SJSA1 (cell line): ENCODE results near the gene TRABD. TPM values are rescaled to one million over a fixed set of nuclear protein-coding genes. Genes with fewer than 3 reads are reported as not detected.
"Not testable (repeated sequence)": the region's sequence is repeated elsewhere in the genome, so short reads cannot be mapped to it uniquely, and the experiment has no call there.

Source experiments
- DNase-seq, 2 experiments: peaks; one replicate each; pipeline ENCODE4 v3.0.0-alpha.2; 2015 to 2020; ENCODE audit warnings: low spot score in 2 of 2, low read depth in 1 of 2
- H3K27ac ChIP-seq: fragments of 250-450 bp; sonication (Bioruptor Pico); 2 replicates; pipeline ENCODE4 v1.5.1; 2020; ENCODE audit warnings: mild to moderate bottlenecking, moderate library complexity
- H3K27me3 ChIP-seq: fragments of 250-450 bp; sonication (Bioruptor Pico); replicated peaks from 2 replicates; pipeline ENCODE4 v1.5.1; 2020; ENCODE audit warnings: mild to moderate bottlenecking, moderate library complexity
- H3K36me3 ChIP-seq: fragments of 250-450 bp; sonication (Bioruptor Pico); 2 replicates; pipeline ENCODE4 v1.5.1; 2020; ENCODE audit warnings: mild to moderate bottlenecking
- H3K4me1 ChIP-seq: fragments of 250-450 bp; sonication (Bioruptor Pico); replicated peaks from 2 replicates; pipeline ENCODE4 v1.6.1; 2021; ENCODE audit warnings: mild to moderate bottlenecking
- H3K4me3 ChIP-seq: fragments of 250-450 bp; sonication (Bioruptor Pico); 2 replicates; pipeline ENCODE4 v1.5.1; 2020; ENCODE audit warnings: mild to moderate bottlenecking
- H3K9me3 ChIP-seq: fragments of 250-450 bp; sonication (Bioruptor Pico); replicated peaks from 2 replicates; pipeline ENCODE4 v1.5.1; 2020; ENCODE audit warnings: mild to moderate bottlenecking
- total RNA-seq: library from RNA; depleted of rRNA; stranded (reverse); fragments of >200 nt; shearing (Covaris generic); gene quantifications from 2 replicates; pipeline ENCODE4 v1.2.3, GENCODE V29; 2014

Gene TRABD
- total RNA-seq, 1 experiment from 2014 or later, result 29.1 TPM

DNA sequence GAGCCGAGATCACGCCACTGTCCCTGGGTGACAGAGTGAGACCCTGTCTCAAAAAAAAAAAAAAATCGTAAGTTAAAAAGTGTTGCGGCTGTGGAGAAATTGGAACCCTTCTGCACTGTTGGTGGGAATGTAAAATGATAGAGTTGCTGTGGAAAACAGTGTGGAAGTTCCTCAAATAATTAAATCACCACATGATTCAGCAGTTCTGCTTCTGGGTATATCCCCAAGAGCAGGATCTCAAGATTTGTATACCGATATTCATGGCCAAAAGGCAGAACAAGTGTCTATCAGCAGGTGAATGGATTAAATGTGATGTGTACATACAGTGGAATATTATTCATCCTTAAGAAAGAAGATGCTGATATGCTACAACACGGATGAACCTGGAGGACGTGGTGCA is 18.9 kb downstream of the TRABD start:
- no peaks in the 10 kb centered on the region for H3K27me3 ChIP-seq
- peaks cover 68% of the 10 kb centered on the region for H3K36me3 ChIP-seq
- no peak overlapping the region for H3K4me3 ChIP-seq
- peaks cover 7% of the 10 kb centered on the region; the same call in 1 of the 2 replicates for H3K9me3 ChIP-seq
- H3K27ac ChIP-seq, result no peak overlapping the region
- H3K4me1 ChIP-seq, result peaks cover 19% of the 10 kb centered on the region
- no peak for DNase-seq

DNA sequence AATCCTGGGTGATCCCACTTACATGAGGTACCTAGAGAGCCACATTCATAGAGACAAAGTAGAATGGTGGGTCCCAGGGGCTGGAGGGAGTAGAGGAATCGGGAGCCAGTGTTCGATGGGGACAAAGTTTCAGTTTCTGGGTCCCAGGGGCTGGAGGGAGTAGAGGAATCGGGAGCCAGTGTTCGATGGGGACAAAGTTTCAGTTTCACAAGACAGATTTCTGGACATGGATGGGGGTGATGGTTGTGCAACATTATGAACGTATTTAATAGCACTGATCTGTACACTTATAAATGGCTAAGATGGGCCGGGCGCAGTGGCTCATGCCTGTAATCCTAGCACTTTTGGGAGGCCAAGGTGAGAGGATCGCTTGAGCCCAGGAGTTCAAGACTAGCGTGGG is 19.3 kb downstream of the TRABD start:
- H3K4me3 ChIP-seq, DNase-seq, H3K27me3 ChIP-seq, H3K27ac ChIP-seq, H3K9me3 ChIP-seq: not testable (repeated sequence)
- H3K4me1 ChIP-seq, result peaks cover 16% of the 10 kb centered on the region
- peaks cover 70% of the 10 kb centered on the region for H3K36me3 ChIP-seq

DNA sequence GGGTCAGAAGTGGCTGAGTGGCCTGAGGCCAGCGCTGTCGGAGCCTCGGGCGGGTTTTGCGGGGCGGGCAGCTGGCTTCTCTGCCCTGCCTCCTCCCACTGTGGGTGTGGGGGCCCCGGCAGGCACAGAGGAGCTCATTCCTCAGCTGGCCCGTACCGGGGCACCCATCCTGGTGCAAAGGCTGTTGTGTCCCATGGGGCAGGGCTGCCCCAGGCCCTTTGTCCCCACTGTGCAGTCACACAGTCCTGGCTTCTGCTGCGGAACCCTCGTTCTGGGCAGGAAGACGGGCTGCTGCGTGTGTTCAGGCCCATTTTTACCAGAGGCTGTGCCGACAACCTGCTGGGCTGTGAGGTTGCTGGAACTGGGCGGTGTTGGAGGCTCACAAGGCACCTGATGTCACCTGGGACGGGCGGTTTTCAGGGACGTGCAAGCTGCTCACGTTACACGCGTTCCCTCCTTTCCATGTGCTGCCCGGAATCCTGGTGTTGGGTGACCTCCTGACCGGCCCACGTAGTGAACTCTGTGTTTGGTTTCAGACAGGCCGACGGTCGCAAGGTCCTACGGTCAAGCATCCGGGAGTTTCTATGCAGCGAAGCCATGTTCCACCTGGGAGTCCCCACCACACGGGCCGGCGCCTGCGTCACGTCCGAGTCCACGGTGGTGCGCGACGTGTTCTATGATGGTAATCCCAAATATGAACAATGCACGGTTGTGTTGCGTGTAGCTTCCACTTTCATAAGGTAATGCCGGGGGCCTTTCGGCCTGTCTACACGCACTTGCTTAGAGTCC is 20.3 kb downstream of the TRABD start:
- Histone ChIP-seq H3K36me3 (peaks cover 77% of the 10 kb centered on the region), H3K27ac (no peak overlapping the region), H3K27me3 (no peaks in the 10 kb centered on the region), H3K4me1 (peaks cover 11% of the 10 kb centered on the region), H3K9me3 (peaks cover 7% of the 10 kb centered on the region; the same call in 1 of the 2 replicates), H3K4me3 (no peak overlapping the region)
- DNase-seq, result no peak

DNA sequence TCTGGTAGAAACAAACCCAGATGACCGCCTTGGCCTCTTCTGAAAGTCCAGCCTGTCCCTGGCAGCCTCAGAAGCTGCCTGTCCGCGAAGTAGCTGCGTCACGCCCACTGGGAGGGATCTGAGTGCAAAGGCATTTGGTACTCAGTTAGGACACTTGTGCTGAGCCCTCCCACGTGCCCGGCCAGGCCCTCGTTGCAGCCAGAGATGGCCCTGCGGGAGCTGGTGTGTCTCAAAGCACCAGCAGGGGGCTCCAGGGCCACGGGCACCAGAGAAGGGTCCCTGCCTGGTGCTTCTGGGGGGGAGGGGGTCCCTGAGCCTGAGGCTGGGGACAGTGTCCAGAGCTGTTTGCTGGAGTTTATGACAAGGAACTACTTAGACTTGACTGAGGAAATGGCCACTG is 20.9 kb downstream of the TRABD start:
- peaks cover 7% of the 10 kb centered on the region for H3K4me1 ChIP-seq
- DNase-seq, result no peak
- H3K27me3 ChIP-seq, result no peaks in the 10 kb centered on the region
- peaks cover 7% of the 10 kb centered on the region; the same call in 1 of the 2 replicates for H3K9me3 ChIP-seq
- no peak overlapping the region for H3K4me3 ChIP-seq
- H3K27ac ChIP-seq, result no peak overlapping the region
- H3K36me3 ChIP-seq, result peaks cover 76% of the 10 kb centered on the region

DNA sequence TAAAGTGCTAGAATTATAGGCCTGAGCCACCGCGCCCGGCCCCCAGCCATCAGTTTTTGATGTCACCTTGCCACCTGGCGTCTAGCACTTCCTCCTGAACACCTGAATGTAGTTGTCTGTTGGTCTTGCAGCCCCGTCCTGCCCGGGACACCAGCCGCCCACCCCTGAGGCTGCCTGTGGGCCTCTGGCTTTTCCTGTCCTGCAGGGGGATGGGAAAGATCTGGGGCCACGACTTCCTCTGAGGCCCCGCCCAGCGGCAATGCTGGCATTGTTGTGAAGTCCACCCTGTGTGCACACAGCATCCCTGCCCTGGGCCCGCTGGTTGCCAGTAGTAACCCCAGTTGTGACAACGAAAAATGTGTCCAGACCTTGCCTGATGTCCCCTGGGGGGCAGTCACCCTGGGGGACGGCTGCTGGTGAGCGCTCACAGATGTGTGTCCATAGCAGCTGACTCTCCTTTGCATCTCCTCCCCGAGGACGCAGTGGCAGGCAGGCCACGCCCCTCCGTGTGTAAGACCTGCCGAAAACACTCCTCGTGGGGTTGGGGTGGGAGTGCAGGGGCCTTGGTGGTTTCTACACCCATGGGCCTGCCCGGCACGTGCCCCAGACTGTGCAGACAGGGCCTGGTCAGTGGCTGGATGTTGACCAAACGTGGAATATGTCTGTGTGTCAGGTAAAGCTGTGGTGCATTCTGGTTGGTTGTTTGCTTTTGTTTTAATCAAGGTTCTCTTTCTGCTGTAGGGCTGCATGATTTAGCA is 21.8 kb downstream of the TRABD start:
- Histone ChIP-seq H3K36me3 (peaks cover 79% of the 10 kb centered on the region), H3K27ac (no peak overlapping the region)
- DNase-seq, result no peak

DNA sequence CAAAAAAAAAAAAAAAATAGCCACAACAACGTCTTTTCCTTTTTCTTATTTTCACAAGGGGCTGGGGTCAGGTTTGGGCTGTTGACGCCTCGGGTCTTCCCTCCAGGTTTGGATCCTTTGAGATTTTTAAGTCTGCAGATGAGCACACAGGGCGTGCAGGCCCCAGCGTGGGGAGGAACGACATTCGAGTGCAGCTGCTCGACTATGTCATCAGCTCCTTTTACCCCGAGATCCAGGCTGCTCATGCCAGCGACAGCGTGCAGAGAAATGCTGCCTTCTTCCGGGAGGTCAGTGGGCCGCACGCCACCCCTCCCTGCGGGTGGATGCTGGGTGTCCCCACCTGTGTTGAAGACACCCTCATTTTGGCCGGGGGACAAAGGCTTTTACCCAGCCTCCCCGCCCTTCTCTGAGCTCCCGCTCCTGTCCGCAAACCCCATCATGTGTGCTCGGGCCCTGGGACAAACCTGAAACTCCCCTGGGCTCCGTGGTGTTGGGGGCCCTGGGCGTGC is 22.8 kb downstream of the TRABD start:
- Histone ChIP-seq H3K9me3 (peaks cover 3% of the 10 kb centered on the region; the same call in 1 of the 2 replicates), H3K4me1 (no peaks in the 10 kb centered on the region; the same call in 1 of the 2 replicates), H3K27me3 (no peaks in the 10 kb centered on the region), H3K36me3 (peaks cover 78% of the 10 kb centered on the region), H3K4me3 (no peak overlapping the region), H3K27ac (no peak overlapping the region)
- DNase-seq, result no peak

More for the DNA sequence above, 21.8 kb downstream of the TRABD start:
- peaks cover 7% of the 10 kb centered on the region; the same call in 1 of the 2 replicates for H3K9me3 ChIP-seq
- no peaks in the 10 kb centered on the region; the same call in 1 of the 2 replicates for H3K4me1 ChIP-seq
- H3K27me3 ChIP-seq, result no peaks in the 10 kb centered on the region
- no peak overlapping the region for H3K4me3 ChIP-seq

DNA sequence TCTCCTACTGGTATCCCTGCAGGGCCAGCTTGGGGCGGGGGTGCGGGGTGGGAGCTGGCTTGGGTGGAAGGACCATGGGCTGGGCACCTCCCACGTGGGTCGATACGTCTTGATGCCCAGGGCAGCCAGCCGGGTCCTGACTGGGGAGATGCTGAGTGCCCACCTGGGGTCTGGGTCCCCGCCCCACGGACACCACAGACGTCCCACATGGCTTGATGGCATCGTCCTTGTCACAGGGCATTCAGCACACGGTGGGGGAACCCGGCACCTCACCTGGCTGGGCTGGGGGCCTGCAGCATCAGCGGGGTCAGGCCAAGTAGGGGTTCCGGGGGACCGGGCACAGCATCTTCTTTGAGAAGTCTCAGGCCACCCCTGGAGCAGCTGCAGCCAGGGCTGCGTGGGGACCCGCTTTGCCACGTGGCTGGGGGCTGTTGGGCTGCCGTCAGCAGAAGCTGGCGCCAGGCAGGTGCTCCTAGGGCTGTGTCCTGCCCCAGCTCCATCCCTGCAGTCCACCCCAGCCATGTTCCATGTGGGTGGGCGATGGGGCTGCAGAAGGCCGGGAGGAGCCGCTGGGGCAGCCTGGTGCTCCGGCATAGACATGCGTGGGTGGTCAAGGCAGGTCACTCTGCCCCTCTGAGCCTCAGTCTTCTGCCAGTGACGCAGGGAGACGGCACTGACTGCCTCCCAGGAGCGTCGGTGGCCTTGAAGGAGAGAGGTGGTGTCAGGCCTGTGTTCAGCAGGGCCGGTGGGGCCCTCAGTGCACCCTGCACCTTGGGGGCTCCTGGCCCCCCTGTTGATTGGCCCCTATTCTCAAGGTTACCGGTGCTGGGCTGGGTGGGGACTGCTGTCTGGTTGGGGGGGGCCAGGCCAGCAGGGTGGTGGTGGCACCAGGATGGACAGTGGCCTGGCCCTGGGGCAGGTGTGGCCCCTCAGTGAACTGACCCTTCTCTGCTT is 23.5 kb downstream of the TRABD start:
- H3K27ac ChIP-seq, result no peak overlapping the region
- DNase-seq, result no peak
- H3K27me3 ChIP-seq, result no peaks in the 10 kb centered on the region
- H3K4me1 ChIP-seq, result no peaks in the 10 kb centered on the region; the same call in 1 of the 2 replicates
- H3K9me3 ChIP-seq, result no peaks in the 10 kb centered on the region
- H3K4me3 ChIP-seq, result no peak overlapping the region
- H3K36me3 ChIP-seq, result peaks cover 78% of the 10 kb centered on the region

DNA sequence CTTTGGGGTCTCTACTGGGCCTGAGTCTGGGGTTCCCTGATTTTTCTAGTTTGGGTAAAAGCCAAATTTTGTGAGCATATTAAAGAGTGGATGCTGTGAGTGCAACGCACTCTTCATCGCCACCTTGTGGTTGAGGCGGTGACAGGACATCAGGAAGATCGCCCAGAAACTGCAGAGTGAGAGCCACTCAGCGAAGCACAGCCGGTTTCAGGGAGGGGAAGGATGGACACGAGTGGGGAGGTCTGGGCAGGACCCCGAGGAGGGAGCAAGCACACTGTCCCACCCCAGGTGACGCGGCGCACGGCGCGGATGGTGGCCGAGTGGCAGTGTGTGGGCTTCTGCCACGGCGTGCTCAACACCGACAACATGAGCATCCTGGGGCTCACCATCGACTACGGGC is 24.2 kb downstream of the TRABD start:
- H3K27me3 ChIP-seq, result no peaks in the 10 kb centered on the region
- no peaks in the 10 kb centered on the region for H3K9me3 ChIP-seq
- H3K27ac ChIP-seq, result no peak overlapping the region
- no peak overlapping the region for H3K4me3 ChIP-seq
- H3K36me3 ChIP-seq, result peaks cover 79% of the 10 kb centered on the region
- H3K4me1 ChIP-seq, result no peaks in the 10 kb centered on the region; the same call in 1 of the 2 replicates
- DNase-seq, result peak; percentile 44 to 71

DNA sequence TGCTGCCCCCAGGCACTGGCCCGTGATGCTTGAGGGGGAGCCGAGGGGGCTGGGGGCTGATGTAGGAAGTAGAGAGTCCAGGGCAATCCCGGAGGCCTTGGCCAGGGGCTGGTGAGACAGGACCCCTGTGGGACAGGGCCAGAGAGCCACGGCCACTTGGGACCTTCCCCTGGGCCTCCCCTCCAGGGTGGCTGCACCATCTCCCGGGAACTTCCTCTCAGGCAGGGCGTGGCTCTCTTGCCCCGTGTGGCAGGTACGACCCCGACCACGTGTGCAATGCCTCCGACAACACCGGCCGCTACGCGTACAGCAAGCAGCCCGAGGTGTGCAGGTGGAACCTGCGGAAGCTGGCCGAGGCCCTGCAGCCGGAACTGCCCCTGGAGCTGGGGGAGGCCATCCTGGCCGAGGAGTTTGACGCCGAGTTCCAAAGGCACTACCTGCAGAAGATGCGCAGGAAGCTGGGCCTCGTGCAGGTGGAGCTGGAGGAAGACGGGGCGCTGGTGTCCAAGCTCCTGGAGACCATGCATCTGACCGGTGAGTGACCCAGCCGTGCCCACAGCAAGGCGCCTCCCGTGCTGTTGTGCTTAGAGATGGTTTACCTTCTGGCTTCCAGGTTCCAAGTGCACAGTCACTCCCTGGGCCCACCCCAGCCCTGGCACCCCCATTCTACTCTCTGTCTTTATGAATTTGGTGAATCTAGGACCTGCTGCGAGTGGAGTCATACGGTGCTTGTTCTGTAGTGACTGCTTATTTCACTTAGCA is 24.8 kb downstream of the TRABD start:
- Histone ChIP-seq H3K4me3 (no peak overlapping the region), H3K27me3 (no peaks in the 10 kb centered on the region), H3K4me1 (no peaks in the 10 kb centered on the region; the same call in 1 of the 2 replicates), H3K9me3 (no peaks in the 10 kb centered on the region), H3K27ac (no peak overlapping the region), H3K36me3 (peaks cover 82% of the 10 kb centered on the region)
- no peak for DNase-seq

DNA sequence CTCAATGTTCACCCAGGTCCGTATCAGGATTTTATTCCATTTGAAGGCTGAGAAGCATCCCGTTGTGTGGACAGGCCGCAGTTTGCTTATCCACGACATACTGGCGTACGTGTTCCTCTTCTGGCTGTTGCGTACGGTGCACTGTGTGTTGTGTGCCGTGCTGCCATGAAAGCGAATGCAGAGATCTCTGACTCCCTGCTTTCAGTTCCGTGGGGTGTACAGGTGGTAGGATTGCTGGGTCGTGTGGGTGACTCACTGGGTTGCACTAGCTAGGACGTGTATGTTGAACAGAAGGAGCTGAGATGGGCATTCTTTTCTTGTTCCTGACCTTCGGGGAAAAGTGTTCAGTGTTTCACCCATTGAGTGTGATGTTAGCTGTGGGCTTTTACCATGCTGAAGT is 25.4 kb downstream of the TRABD start:
- no peaks in the 10 kb centered on the region; the same call in 1 of the 2 replicates for H3K4me1 ChIP-seq
- H3K4me3 ChIP-seq, result no peak overlapping the region
- H3K27me3 ChIP-seq, result no peaks in the 10 kb centered on the region
- no peak overlapping the region for H3K27ac ChIP-seq
- H3K9me3 ChIP-seq, result no peaks in the 10 kb centered on the region
- H3K36me3 ChIP-seq, result peaks cover 84% of the 10 kb centered on the region
- DNase-seq, result no peak

DNA sequence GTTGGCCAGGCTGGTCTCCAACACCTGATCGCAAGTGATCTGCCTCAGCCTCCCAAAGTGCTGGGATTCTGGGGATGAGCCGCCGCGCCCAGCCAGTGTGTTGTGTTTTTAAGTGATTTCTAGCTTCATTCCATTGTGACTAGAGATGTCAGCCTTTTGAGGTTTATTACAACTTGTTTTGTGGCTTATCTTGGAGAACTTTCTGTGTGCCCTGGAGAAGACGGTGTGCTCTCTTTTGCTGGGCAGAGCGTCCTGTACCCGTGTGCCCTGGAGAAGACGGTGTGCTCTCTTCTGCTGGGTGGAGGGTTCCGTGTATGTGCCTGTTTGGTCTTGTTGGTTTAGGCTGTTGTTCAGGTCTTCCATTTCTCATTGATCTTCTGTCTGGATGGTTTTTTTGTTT is 27.6 kb downstream of the TRABD start:
- Histone ChIP-seq H3K9me3 (no peaks in the 10 kb centered on the region), H3K4me1 (no peaks in the 10 kb centered on the region; the same call in 1 of the 2 replicates), H3K36me3 (peaks cover 87% of the 10 kb centered on the region), H3K27ac (no peak overlapping the region), H3K4me3 (no peak overlapping the region), H3K27me3 (no peaks in the 10 kb centered on the region)
- no peak for DNase-seq

DNA sequence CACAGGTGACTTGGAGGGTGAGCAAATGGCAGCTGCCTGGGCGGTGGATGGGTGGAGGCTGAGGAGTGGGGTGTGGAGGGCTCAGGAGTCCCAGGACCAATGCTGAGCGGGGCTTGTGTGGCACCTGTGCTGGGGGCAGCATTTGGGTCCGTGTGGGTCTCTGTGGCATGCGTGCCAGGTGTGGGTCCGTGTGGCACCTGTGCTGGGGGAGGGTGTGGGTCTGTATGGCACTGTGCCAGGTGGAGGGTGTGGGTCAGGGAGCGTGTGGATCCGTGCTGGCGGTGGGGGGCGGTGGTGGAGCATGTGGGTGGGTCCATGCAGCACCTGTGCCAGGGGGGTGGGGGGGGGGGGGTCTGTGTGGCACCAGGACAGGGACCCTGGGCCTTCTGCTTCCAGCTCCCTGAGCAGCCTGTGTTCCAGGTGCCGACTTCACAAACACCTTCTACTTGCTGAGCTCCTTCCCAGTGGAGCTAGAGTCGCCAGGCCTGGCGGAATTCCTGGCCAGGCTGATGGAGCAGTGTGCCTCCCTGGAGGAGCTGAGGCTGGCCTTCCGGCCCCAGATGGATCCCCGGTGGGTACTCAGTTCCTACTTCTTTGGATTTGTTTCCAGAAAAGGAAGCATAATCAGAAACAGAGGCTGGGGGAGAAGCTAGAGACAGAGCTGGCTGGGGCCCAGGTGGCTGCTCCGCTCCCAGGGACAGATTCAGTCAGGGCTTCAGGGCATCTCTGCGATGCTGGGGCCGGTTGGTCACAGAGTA is 29.8 kb downstream of the TRABD start:
- Histone ChIP-seq H3K36me3 (peaks cover 90% of the 10 kb centered on the region), H3K4me1 (no peaks in the 10 kb centered on the region), H3K4me3 (no peak overlapping the region), H3K27me3 (no peaks in the 10 kb centered on the region), H3K9me3 (no peaks in the 10 kb centered on the region), H3K27ac (no peak overlapping the region)
- DNase-seq, result no peak
